OCI-M2 (cell line): ENCODE data around the gene XRCC4.
"Not testable (repeated sequence)": the region's sequence is repeated elsewhere in the genome, so short reads cannot be mapped to it uniquely, and the experiment has no call there.

Experiments
- DNase-seq: peaks from one replicate; lab custom pipeline; 2025; ENCODE audit not compliant: unreplicated experiment; lab: John Stamatoyannopoulos, UW

The XRCC4 gene

DNA sequence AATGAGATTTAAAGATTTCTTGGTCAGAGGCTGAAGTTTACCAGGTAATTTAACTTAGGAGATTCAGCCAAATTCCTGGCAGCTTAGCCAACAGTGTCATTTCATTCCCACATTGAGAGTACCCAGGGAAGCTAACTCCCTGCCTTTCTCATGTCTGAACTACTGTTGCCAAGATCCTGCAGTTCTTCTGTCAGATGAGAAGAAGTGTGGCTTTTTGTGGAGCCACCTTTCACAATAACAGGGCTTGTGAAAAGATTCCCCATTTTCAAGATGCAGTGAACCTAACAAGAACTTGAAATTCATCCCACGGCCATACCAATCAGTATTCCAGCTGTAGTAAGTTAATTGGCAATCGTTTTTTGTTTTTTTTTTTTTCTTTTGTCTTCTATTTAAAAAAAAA lies 176.4 kb downstream of the XRCC4 start:
- DNase-seq: no peak

GRCh38 chr5:83255268-83255667 lies 177.9 kb downstream of the XRCC4 start:
- DNase-seq: no peak

DNA sequence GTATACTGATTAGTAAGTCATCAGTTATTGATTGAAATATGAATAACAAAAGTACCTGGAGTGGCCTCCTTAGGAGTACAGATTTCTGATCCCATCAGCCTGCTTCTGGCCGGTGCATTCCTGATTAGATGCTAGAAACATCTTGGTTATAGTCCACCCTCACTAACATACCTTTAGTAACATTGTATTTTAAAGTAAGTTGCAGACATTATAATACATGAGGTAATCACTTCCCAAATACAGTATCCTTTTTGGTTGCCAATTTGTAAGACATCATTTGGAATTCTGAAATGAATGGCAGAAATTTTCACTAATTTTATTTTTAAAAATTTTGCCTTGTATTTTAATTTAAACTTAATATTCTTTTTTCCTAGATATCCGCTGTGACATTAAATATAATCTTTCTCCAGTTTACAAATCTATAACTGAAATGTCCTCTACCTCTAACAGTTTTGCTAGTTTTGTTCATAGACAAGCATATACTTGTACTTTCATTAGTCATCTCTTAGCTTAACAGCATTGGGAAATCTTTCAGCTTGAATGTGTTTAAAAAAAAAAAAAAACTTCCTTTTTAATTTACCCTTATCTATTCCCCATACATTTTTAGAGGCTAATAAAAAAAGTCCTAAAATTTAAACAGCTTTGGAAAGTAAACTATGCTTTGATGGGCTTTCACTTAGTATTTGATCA lies 178.9 kb downstream of the XRCC4 start:
- no peak for DNase-seq

GRCh38 chr5:83257684-83258083 lies 180.3 kb downstream of the XRCC4 start:
- not testable (repeated sequence) for DNase-seq

- no peak for DNase-seq
Observed at GRCh38 chr5:83265318-83265717, 188.0 kb downstream of the XRCC4 start.

DNA sequence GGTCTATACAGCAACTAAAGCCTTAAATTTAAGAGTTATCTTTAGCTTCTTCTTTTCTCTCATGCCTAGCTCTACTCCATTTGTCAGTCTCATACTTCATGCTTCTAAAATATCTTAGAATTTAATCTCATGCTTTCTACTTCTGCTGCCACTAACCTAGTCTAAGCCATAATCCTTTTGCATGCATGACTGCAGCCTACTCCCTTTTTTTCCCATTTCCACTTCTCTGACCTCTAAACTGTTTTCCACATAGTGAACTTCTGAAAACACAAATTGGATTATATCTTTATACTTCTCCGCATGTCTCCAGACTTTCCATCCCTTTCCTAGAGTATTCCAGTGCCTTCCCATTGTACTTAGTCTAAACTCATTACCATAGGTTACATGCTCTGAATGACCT lies 193.0 kb downstream of the XRCC4 start:
- no peak for DNase-seq

DNA sequence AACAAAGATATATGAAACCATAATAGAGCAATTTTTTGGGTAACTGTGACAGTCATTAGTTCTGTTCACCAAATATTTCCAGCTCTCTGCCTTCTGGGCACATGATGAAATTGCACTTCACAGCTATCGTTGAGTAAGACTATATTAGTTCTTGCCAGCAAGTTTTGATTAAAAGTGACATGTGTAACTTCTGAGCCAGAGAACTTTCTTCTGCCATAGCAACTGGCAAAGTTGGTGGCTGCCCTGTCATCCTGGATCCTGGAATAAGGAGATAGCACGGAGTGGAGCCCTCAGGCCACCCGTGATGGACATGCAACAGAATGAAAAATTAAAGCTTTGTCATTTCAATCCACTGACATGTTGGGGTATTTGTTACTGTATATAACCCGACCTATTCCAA lies 199.8 kb downstream of the XRCC4 start:
- no peak for DNase-seq

- no peak for DNase-seq
Observed at GRCh38 chr5:83277953-83278352, 200.6 kb downstream of the XRCC4 start.

- no peak for DNase-seq
Observed at GRCh38 chr5:83281176-83281575, 203.8 kb downstream of the XRCC4 start.

GRCh38 chr5:83281658-83282057 lies 204.3 kb downstream of the XRCC4 start:
- DNase-seq: no peak

DNA sequence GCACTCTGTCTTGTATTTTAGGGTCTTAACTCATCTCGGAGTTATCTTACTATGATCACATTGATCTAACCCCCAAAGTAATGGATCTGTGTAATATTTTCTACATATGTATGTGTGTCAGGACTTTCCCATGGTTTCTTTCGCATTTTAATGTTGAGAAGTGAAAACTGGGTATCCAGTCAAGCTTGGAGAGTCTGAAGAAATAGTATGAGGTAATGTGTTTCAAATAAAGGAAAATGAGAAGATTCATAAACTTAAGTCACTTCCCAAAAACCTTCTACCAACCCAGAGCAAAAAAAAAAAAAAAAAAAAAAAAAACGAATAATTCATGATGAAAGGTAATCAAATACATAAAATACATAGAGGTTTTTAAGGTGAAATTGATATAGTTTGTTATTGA lies 206.4 kb downstream of the XRCC4 start:
- no peak for DNase-seq

DNA sequence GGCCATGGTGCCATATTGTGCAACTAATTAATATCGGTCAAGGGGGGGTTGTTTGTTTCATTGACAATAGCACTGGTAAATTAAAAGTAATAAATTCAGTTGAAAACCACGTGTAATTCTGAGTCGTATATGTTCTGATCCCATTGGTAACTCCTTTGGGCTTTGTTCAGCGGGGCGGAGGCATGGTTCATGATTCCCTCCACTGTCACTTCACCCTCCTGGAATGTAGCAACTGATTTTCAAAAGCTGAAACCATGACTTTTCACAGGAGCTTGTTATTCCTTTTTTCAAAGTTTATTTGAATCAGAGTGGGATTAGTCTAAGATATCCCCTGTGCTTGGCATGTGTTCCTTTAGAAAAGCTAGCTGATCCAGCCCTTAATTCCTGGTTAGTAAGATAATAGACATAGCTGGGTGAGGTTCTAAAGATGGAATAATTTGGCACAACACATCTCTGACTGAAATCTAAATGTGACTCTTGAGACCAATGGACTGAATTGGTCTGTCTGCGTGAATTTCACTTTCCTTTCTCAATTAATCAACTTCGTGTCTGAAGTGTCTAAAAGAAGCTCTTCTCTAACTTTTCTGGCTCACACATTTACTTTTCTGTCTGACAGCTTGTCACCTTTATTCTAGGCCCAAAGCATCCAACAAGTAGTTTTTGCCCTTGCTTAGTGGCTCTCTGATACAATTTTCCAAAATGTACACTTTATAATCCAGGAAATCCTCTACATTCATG lies 208.5 kb downstream of the XRCC4 start:
- DNase-seq: no peak

DNA sequence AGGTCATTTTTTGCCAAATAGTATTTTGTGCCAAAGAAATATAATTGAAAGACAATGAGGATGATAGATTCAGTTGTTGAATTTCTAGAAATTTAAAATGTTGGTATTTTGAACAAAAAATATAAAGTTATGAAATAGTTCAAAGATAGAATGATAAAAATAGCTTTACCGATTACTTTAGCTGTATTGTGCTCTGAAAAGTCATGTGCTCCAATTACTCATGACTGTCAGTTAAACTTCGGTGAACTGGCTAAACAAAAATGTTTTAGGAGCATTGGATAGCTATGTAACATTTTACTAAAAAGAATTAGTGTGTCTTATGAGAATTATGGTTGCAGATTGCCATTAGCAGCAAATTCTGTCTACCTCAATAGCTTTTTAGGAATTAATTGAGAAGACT lies 216.9 kb downstream of the XRCC4 start:
- DNase-seq: no peak

DNA sequence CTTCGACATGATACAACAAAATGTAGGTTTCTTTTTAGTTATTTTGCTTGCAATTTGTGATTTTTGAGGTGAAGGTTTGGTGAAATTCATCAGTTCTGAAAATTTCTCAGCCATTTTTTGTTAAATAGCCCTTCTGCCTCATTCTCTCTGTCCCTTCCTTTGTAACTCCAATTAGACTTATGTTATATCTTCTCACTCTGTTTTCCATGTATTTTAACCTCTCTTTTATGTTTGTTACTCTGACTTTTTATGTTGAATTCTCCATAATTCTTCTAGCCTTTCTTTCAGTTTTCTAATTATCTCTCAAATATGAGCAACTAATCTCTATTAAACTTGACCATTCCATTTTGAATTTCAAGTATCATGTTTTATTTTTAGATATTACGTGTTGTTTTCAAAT lies 222.0 kb downstream of the XRCC4 start:
- DNase-seq: no peak

GRCh38 chr5:83306572-83307241 lies 229.4 kb downstream of the XRCC4 start:
- peak; percentile 11 for DNase-seq

GRCh38 chr5:83312663-83313062 lies 235.3 kb downstream of the XRCC4 start:
- no peak for DNase-seq

DNA sequence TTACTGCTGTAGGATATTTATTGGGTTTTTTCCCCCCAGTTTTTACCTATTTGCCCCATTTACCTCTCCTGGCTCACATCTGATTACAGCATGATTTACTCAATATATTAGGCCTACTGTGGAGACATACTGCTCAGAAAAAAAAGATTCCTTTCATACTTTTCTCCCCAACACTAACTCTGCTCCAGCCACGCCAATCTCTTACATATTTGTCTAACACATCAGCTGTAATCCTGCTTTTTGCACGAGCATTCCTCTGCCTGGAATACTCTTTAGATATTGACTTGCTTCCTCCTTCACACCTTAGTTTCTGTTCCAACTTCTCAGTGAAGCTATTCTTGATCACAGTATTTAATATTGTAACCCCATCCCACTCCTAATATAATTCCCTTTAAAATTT lies 236.1 kb downstream of the XRCC4 start:
- DNase-seq: no peak

- DNase-seq: no peak
Observed at GRCh38 chr5:83321483-83322055, 244.2 kb downstream of the XRCC4 start.

DNA sequence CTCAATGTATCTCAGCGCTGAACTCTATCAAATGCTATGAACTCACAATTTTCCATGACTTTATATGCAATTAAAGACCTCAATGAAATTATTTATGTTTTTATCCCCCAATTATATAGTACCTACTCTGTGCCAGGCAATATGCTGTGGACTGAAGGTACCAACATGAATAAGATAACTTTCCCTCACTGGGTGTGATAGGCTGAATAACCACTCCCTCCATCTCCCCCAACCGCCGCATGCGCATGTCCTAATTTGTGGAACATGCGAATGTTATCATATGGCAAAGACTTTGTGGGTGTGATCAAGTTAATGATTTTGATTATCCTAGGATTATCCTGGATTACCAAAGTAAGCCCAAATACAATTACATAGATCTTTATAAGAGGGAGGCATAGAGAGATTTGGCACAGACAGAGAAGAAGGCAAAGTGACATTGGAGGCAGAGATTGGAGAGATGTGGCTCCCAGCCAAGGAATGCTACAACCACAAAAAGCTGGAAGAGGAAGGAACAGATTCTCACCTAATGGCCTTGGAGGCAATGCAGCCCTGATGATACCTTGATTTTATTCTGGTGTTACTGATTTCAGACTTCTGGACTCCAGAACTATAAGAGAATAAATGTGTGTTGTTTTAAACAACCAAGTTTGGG lies 245.1 kb downstream of the XRCC4 start:
- no peak for DNase-seq

DNA sequence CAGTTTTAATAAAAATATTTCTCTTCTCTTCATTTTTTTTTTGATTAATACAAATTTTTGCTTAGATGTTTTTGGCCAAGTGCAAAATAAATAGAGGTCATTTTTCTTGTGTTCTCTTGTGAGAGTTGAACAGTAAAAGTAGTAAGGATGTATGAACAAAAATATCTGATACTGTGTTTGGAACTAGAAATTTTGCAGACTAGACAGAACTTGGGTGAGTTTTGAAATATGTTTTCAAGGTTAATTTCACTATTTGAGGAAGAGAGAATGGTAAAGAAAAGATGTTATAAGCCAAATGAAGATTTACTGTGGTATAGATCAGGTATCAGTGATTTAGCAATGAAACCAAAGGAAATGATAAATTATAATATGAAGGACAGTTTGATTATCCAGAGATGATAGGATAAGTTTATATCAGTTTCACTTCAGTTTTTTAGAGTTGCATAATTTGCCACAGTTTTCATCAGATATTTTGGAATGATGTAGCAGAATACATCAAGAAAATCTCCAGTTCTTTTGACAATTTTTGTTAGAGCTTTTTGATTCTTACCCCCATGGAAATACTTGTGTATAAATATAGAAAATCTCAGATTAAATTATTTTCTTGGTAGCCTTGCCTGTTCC lies 246.3 kb downstream of the XRCC4 start:
- no peak for DNase-seq

- no peak for DNase-seq
Observed at GRCh38 chr5:83331842-83332241, 254.5 kb downstream of the XRCC4 start.
